Stimulated activated CD8-positive, alpha-beta memory T cell treated with anti-CD3 and anti-CD28 coated beads, Interleukin-15, amount 100 ng/mL, for 4 hours (primary cell): ENCODE data around the gene ASCC3.
"Not testable (repeated sequence)": the region's sequence is repeated elsewhere in the genome, so short reads cannot be mapped to it uniquely, and the experiment has no call there.

ENCODE experiments used
- DNase-seq, 2 donors: peaks; one replicate each; pipeline ENCODE4 v3.0.0-alpha.2; 2020; ENCODE audit warnings: low read depth in 2 of 2

The ASCC3 gene

GRCh38 chr6:100880853-100881706 is at the start of gene ASCC3:
ASCC3 (minus strand) TSS chr6:100881329; CDS start chr6:100867997, 13,332 bp downstream.
- DNase-seq: peak; percentile 81 to 83

- no peak for DNase-seq
Measured at GRCh38 chr6:100925749-100926148, 44.6 kb upstream of the ASCC3 start.

- DNase-seq: no peak
Measured at GRCh38 chr6:100924534-100925227, 43.6 kb upstream of the ASCC3 start.

- DNase-seq: no peak
Measured at GRCh38 chr6:100923481-100924165, 42.5 kb upstream of the ASCC3 start.

GRCh38 chr6:100920028-100920605 is 39.0 kb upstream of the ASCC3 start:
- no peak for DNase-seq

GRCh38 chr6:100918152-100918551 is 37.0 kb upstream of the ASCC3 start:
- no peak for DNase-seq

GRCh38 chr6:100915876-100916275 is 34.7 kb upstream of the ASCC3 start:
- DNase-seq: no peak

GRCh38 chr6:100913400-100914276 is 32.5 kb upstream of the ASCC3 start:
- DNase-seq: no peak

- no peak for DNase-seq
Measured at GRCh38 chr6:100906325-100906724, 25.2 kb upstream of the ASCC3 start.

GRCh38 chr6:100905067-100905466 is 23.9 kb upstream of the ASCC3 start:
- DNase-seq: no peak

- DNase-seq: no peak
Measured at GRCh38 chr6:100904316-100904715, 23.2 kb upstream of the ASCC3 start.

GRCh38 chr6:100901582-100901981 is 20.5 kb upstream of the ASCC3 start:
- DNase-seq: no peak

GRCh38 chr6:100899202-100899601 is 18.1 kb upstream of the ASCC3 start:
- DNase-seq: no peak

- no peak for DNase-seq
Measured at GRCh38 chr6:100897671-100898070, 16.5 kb upstream of the ASCC3 start.

GRCh38 chr6:100893743-100894142 is 12.6 kb upstream of the ASCC3 start:
- no peak for DNase-seq

- DNase-seq: no peak
Measured at GRCh38 chr6:100892693-100893092, 11.6 kb upstream of the ASCC3 start.

GRCh38 chr6:100892116-100892515 is 11.0 kb upstream of the ASCC3 start:
- no peak for DNase-seq

GRCh38 chr6:100891079-100891478 is 9.9 kb upstream of the ASCC3 start:
- DNase-seq: no peak

GRCh38 chr6:100890646-100891045 is 9.5 kb upstream of the ASCC3 start:
- not testable (repeated sequence) for DNase-seq

GRCh38 chr6:100889351-100889750 is 8.2 kb upstream of the ASCC3 start:
- DNase-seq: no peak

GRCh38 chr6:100886076-100886475 is 4.9 kb upstream of the ASCC3 start:
- DNase-seq: no peak
